Natural killer cell (primary cell): ENCODE results near the gene TNIK. TPM values are rescaled to one million over a fixed set of nuclear protein-coding genes. Genes with fewer than 3 reads are reported as not detected.

ENCODE experiments used
- ATAC-seq, 3 donors: fragments of 150-1000 bp in 2 of 3; fragments of 200-7000 bp in 1 of 3; cut with Tn5 transposase; 1 replicate in 1 of 3; 2 replicates in 2 of 3; pipeline ENCODE4 v1.10.0; 2021; ENCODE audit warnings: mild to moderate bottlenecking in 2 of 3, moderate library complexity in 2 of 3
- DNase-seq, 2 donors: peaks; one replicate each; pipeline versions ENCODE4 v3.0.0 to v3.0.0-alpha.2; 2013 to 2021; ENCODE audit warnings: mixed read lengths in 1 of 2
- H3K27ac ChIP-seq: one replicate; pipeline ENCODE4 v1.5.1; 2013; ENCODE audit warnings: mild to moderate bottlenecking, low read length
- H3K27me3 ChIP-seq: one replicate; pipeline ENCODE4 v1.6.1; 2013; ENCODE audit warnings: low read length; ENCODE audit not compliant: control insufficient read depth, insufficient read depth
- H3K36me3 ChIP-seq: one replicate; pipeline ENCODE4 v1.6.1; 2013; ENCODE audit warnings: low read length; ENCODE audit not compliant: control insufficient read depth, insufficient read depth
- H3K4me1 ChIP-seq: one replicate; pipeline ENCODE4 v1.6.1; 2013; ENCODE audit warnings: low read length; ENCODE audit not compliant: control insufficient read depth, insufficient read depth
- H3K4me3 ChIP-seq: one replicate; pipeline ENCODE4 v1.5.1; 2013; ENCODE audit warnings: low read length
- H3K9me3 ChIP-seq: one replicate; pipeline ENCODE4 v1.6.1; 2013; ENCODE audit warnings: low read length; ENCODE audit not compliant: control insufficient read depth, insufficient read depth
- H3K27ac Mint-ChIP-seq, 2 donors: one replicate each; pipeline ENCODE4 v1.8.0; 2022; ENCODE audit warnings: mild to moderate bottlenecking in 2 of 2, mixed read lengths in 2 of 2, moderate library complexity in 1 of 2
- H3K27me3 Mint-ChIP-seq, 2 donors: one replicate each; pipeline ENCODE4 v1.8.0; 2022; ENCODE audit warnings: low read depth in 2 of 2, mixed read lengths in 2 of 2
- H3K36me3 Mint-ChIP-seq: one replicate; pipeline ENCODE4 v1.8.0; 2022; ENCODE audit warnings: mixed read lengths
- H3K4me1 Mint-ChIP-seq, 2 donors: one replicate each; pipeline ENCODE4 v1.8.0; 2022; ENCODE audit warnings: mixed read lengths in 2 of 2
- H3K4me3 Mint-ChIP-seq: one replicate; pipeline ENCODE4 v1.8.0; 2022; ENCODE audit warnings: mild to moderate bottlenecking, moderate library complexity, mixed read lengths
- H3K9me3 Mint-ChIP-seq, 2 donors: one replicate each; pipeline ENCODE4 v1.8.0; 2022; ENCODE audit warnings: mixed read lengths in 2 of 2
- WGBS: methylation state at CpG from one replicate; pipeline ENCODE4 v1.1.7; 2013; ENCODE audit warnings: missing lambda C conversion rate; ENCODE audit not compliant: insufficient coverage; 5-methylcytosine and 5-hydroxymethylcytosine counted together
- intact Hi-C: fragments of 100-400 bp; cut with micrococcal nuclease; formaldehyde crosslinking; loops from one replicate; pipeline ENCODE4 v1.14.2; 2022
- total RNA-seq, 4 donors: library from RNA; stranded (reverse); fragments of 120-200 nt in 1 of 4; gene quantifications; one replicate each; pipeline versions ENCODE4 v1.2.3 to v1.2.4, GENCODE V29; 2013 to 2022
- TF ChIP-seq, protein P1 (sequence below): fragments of 200-600 bp; IDR thresholded peaks from one replicate; pipeline ENCODE4 v1.8.0; 2022; ENCODE audit warnings: antibody characterized with exemption

The TNIK gene
- total RNA-seq, 3 donors from 2014 or later (not counting 1 experiment from before 2014, with no cell fraction given) = 93.7 to 122 (median 119) TPM

DNA sequence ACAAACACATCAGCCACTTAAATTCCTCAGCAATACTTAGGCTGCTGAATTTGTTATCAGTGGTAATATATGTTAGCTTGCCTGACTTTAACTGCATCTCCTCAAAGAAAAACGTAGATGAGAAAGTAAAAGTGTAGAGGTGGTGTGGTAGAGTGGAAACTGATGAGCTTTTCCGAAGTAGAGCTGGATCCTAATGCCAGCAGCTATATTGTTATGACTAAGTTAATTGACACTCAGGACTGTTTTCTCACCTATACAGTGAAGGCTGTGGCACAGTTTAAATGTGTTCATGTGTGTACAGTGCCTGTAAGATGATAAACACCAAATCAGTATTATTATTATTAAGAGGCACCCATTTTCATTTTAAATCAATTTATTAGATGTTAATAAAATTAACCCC is 174.9 kb downstream of the TNIK start:
- no peaks in the 10 kb centered on the region for H3K9me3 ChIP-seq
- intact Hi-C loops = no loop called here
- Mint-ChIP-seq H3K9me3 (no peaks in the 10 kb centered on the region), H3K4me3 (no peak overlapping the region), H3K4me1 (peaks cover 63 to 72% of the 10 kb centered on the region in 2 donors), H3K36me3 (no peaks in the 10 kb centered on the region), H3K27ac (no peak overlapping the region), H3K27me3 (no peaks in the 10 kb centered on the region)
- peak in 2 of 3 donors; percentile 46 to 67 for ATAC-seq
- TF ChIP-seq, protein P1, sequence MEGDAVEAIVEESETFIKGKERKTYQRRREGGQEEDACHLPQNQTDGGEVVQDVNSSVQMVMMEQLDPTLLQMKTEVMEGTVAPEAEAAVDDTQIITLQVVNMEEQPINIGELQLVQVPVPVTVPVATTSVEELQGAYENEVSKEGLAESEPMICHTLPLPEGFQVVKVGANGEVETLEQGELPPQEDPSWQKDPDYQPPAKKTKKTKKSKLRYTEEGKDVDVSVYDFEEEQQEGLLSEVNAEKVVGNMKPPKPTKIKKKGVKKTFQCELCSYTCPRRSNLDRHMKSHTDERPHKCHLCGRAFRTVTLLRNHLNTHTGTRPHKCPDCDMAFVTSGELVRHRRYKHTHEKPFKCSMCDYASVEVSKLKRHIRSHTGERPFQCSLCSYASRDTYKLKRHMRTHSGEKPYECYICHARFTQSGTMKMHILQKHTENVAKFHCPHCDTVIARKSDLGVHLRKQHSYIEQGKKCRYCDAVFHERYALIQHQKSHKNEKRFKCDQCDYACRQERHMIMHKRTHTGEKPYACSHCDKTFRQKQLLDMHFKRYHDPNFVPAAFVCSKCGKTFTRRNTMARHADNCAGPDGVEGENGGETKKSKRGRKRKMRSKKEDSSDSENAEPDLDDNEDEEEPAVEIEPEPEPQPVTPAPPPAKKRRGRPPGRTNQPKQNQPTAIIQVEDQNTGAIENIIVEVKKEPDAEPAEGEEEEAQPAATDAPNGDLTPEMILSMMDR = no peak
- H3K36me3 ChIP-seq = no peaks in the 10 kb centered on the region
- no peaks in the 10 kb centered on the region for H3K4me1 ChIP-seq
- H3K27ac ChIP-seq = no peak overlapping the region
- no peaks in the 10 kb centered on the region for H3K27me3 ChIP-seq
- no peak overlapping the region for H3K4me3 ChIP-seq
- DNase-seq = no peak
- WGBS = 48% methylated on average over 2 of the region's 2 CpGs

DNA sequence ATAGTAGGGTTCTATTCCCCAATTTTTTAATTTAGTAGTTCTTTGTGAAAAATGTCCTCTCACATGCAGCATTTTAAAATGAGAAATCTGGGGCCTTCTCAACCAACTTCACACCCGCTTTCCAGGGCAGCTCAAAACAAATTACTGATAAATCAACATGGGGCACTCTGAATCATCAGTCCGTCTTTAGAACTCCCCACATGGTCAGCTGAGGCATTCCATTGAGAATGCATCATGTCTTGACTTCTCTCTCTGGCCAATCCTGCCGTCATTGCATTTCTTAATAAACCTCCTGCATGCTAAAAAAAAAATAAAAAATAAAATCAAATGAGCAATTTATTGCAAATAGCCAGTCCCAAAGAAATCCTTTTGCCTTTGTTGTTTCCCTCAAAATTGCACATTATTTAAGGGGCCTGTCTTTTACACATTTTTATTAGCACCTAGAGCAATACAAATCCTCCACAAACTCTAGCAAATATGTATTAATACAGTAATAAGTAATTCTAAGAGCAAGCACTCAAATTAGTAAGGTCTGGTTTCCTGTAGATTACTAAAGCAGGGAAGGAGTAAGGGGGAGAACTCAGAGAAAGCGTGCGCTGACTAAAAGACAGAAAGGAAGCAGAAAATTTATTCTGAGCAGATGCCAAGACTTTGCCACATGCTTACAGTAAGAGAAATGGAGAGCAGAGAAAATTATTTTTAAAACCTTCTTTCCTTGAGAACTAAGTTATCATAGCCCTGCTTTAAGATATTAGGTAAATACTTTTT is 175.7 kb downstream of the TNIK start:
- H3K4me3 Mint-ChIP-seq = no peak overlapping the region
- Histone ChIP-seq H3K4me1 (peaks cover 3% of the 10 kb centered on the region), H3K36me3 (no peaks in the 10 kb centered on the region), H3K27ac (no peak overlapping the region), H3K9me3 (no peaks in the 10 kb centered on the region), H3K4me3 (no peak overlapping the region), H3K27me3 (no peaks in the 10 kb centered on the region)
- ATAC-seq (no peak), DNase-seq (no peak)
- no peaks in the 10 kb centered on the region for H3K36me3 Mint-ChIP-seq
- H3K4me1 Mint-ChIP-seq = peaks cover 64 to 72% of the 10 kb centered on the region in 2 donors
- no peaks in the 10 kb centered on the region for H3K27me3 Mint-ChIP-seq
- no peak overlapping the region for H3K27ac Mint-ChIP-seq
- TF ChIP-seq, protein P1 = no peak
- WGBS = 73% methylated on average over 5 of the region's 5 CpGs
- H3K9me3 Mint-ChIP-seq = no peaks in the 10 kb centered on the region
- intact Hi-C loops = no loop called here

DNA sequence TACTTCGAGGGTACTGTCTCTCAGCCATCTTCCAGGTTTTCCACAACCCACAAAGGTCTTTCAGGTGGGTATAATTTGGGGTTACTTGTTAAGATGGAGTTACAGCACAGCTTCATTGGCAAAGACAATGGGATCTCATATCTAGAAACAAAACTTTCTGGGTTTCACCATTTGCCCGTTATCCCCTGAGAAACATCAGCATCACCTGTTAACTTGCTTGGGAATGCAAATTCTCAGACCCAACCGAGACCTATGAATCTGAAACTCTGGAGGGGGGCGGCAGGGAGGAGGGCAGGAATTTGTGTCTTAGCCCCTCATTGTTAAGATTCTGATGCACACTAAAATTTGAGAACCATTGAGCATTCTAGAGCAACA is 176.4 kb downstream of the TNIK start:
- ATAC-seq (no peak), DNase-seq (no peak)
- Mint-ChIP-seq H3K36me3 (no peaks in the 10 kb centered on the region), H3K27me3 (no peaks in the 10 kb centered on the region), H3K9me3 (no peaks in the 10 kb centered on the region), H3K4me1 (peaks cover 66 to 73% of the 10 kb centered on the region in 2 donors), H3K4me3 (no peak overlapping the region), H3K27ac (no peak overlapping the region)
- Histone ChIP-seq H3K9me3 (no peaks in the 10 kb centered on the region), H3K36me3 (no peaks in the 10 kb centered on the region), H3K27ac (no peak overlapping the region), H3K27me3 (no peaks in the 10 kb centered on the region), H3K4me3 (no peak overlapping the region), H3K4me1 (peaks cover 3% of the 10 kb centered on the region)
- WGBS = 89% methylated on average over 3 of the region's 4 CpGs
- TF ChIP-seq, protein P1 = no peak
- intact Hi-C loops = no loop called here
